HG03175 (cell line): ENCODE measurements around the gene CLPTM1L.

Experiments used
- ATAC-seq: cut with Tn5 transposase; IDR thresholded peaks from one replicate; pipeline ENCODE4 v1.9.1; 2021; ENCODE audit warnings: mild to moderate bottlenecking, moderate library complexity; ENCODE audit not compliant: unreplicated experiment

CLPTM1L gene, protein sequence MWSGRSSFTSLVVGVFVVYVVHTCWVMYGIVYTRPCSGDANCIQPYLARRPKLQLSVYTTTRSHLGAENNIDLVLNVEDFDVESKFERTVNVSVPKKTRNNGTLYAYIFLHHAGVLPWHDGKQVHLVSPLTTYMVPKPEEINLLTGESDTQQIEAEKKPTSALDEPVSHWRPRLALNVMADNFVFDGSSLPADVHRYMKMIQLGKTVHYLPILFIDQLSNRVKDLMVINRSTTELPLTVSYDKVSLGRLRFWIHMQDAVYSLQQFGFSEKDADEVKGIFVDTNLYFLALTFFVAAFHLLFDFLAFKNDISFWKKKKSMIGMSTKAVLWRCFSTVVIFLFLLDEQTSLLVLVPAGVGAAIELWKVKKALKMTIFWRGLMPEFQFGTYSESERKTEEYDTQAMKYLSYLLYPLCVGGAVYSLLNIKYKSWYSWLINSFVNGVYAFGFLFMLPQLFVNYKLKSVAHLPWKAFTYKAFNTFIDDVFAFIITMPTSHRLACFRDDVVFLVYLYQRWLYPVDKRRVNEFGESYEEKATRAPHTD

DNA sequence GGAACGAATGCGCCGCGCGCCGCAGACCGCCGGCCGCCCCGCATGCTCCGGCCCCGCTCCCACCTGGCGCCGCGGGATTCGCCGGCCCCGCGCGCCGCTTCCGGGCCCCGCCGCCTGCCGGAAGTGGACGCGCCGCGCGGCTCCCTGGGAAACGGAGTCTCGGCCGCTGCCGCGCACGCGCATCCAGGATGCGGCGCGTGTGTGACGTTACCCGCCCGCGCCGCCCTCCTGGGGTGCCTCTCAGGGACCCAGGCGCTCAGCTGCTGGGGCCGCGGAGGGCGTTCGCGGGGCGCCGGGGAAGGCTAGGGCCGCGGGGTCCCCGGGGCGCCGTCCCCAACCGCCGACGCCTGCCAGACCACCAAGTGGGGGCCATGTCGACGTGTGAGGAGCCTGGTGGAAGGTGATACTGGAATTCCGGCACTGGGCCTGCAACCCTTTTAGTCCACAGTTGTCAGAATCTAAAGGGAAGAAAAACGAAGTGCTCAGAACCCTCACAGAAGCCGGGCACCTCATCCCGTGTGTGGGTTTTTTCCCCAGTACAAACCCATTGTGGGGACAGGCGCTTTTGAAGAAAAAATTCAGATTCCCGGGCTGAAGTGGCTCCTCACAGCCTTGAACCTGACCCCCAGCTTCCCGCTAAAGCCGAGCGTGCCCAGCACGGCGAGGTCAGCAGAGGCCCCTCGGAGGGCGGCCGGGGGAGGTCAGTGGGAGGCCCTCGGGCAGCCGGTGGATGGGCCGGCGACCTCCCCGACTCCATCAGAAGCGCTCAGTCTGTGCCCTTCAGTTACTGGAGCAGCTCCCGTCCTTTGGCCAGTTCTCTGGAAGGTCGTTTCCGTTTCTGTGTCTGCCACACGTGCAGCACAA, at the start of gene CLPTM1L:
TSS of gene CLPTM1L (minus strand) at position 125 of the 864 bp plus-strand sequence. CDS start 258 bp downstream, outside the sequence.
- ATAC-seq = peak; percentile 82

DNA sequence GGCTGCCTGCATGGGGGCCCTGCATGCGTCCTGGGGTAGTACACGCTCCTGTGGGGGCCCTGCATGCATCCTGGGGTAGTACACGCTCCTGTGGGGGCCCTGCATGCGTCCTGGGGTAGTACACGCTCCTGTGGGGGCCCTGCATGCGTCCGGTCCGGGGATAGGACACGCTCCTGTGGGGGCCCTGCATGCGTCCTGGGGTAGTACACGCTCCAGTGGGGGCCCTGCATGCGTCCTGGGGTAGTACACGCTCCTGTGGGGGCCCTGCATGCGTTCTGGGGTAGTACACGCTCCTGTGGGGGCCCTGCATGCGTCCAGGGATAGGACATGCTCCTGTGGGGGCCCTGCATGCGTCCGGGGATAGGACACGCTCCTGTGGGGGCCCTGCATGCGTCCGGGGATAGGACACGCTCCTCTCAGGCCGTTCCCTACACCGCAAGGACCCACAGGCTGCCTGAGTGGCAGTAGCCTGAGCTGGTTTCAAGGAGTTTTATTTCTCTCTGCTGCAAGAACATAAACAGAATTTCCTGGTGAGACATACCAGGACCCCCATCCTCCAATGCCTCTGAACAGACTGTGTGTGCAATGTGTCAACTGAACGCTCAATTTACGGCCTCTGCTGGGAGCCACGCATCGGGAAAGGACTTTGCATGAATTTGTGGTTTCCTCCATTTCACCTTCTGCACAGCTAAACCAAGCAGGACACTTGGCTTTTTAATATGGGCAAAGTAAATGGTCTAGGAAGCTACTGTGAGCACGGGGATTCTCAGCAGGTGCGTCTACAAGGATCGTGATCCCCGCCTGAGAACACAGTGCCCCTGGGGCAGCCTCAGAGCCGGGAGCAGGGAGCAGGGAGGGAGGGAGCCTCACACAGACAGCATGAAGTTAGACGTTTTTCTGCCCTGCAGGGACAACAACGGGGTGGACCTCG, 48.9 kb upstream of the CLPTM1L start:
- no peak for ATAC-seq

DNA sequence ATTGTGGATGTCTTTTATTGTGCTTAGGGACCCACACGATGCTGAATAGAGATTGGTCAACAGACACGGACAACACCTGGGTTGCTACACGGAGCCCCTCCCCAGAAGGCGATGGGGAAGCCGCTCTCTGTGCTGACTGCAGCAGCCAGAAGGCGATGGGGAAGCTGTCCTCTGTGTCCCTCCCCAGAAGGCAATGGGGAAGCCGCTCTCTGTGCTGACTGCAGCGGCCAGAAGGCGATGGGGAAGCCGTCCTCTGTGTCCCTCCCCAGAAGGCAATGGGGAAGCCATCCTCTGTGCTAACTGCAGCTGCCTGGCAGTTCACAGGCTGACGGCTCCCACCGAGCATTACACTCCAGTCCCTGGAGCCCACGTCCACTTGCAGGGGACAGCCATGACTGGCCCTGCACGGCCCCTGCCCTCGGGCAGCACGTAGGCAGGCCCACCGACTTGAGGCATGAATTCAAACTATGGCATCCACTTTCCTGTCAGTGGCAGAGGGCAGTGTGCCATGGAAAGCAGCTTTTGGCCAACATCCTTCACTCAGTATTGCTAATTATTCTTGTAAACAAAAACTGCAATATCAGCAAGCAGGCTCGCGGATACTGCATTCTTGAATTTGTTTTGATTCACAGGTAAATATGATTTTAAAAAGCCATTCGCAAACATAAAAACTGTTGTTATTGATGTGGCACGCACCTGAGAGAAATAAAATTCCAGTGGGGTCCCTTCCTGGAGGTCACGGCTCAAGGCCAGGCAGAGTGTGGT, 48.1 kb upstream of the CLPTM1L start:
- no peak for ATAC-seq

DNA sequence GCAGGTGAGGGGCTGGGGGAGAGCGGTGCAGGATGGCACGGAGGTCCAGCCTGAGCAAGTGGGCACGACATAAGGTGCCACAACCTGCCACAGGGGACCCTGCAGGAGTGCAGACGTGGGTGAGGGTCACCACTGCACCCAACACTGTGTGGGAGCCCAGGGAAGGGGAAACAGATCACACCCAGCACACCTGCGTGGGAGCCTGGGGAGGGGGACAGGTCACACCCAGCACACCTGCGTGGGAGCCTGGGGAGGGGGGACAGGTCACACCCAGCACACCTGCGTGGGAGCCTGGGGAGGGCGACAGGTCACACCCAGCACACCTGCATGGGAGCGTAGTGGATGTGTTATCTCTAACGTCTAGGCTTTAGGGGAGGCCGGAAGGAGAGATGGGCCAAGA, 47.4 kb upstream of the CLPTM1L start:
- ATAC-seq = no peak

DNA sequence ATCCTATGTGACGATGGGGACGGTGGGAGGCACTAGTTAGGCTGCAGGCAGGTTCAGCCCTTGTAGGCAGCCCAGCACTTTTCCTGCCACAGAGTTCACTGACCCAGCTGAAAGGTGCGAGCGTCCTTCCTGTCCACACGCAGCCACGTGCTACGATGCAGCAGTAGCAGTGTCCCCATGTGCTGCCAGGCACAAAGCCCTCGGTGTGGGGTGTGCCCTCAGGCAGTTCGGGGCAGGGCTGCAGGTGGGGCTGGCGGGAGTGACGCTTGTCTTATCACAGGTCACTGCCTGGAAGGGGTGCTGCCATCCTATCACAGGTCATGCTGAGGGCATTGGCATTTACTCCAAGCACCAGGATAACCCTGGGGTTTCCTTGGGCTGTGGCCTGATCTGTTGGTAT, 46.8 kb upstream of the CLPTM1L start:
- no peak for ATAC-seq

DNA sequence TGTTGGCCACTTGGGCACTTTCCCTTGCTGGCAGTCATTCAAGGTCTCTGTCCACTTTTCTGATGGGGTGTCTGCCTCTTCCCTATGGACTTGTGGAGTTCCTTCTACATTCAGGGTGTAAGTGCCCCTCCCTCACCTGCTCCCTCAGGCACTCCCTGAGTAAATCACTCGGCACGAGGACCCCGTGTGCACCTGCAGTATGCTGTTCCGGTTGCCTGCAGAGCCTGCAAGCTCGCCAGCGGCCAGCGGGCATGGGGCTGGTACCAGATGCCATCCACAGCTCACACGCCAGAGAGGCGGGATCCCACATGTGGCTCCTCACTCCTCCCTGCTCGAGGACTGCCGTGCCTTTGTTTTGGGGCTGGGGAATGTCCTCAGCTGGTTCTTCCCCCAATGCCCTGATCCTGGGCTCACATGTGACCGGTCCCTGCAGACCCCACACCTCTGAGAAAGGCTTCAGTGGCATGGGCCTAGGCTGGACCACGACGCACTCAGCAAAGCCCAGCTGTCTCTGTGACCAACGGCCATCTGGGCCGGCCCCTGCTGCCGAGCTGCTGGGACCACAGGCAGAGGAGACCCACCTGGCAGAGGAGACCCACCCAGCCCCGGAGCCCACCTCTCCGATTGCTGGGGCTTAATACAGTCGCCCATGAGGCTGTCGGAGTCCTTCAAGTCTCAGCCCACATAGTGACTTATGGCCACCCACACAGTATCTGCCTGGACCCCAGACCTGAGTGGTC, 46.1 kb upstream of the CLPTM1L start:
- ATAC-seq = no peak

DNA sequence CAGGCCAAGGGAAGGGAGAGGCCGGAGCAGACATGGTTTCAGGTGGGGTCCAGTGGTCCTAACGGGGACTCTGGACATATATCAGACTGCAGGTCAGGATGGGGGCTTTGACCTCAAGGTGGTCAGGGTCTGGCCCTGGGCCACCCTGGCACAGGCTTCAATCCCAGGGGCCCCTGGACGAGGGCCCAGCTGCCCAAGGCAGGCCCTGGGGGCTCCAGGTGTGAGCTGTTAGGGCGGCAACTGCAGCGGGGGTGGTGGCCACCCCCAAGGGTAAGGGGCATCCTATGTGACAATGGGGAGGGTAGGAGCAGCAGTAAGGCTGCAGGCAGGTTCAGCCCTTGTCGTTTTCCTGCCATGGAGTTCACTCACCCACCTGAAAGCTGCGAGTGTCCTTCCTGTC, 45.4 kb upstream of the CLPTM1L start:
- ATAC-seq = no peak

DNA sequence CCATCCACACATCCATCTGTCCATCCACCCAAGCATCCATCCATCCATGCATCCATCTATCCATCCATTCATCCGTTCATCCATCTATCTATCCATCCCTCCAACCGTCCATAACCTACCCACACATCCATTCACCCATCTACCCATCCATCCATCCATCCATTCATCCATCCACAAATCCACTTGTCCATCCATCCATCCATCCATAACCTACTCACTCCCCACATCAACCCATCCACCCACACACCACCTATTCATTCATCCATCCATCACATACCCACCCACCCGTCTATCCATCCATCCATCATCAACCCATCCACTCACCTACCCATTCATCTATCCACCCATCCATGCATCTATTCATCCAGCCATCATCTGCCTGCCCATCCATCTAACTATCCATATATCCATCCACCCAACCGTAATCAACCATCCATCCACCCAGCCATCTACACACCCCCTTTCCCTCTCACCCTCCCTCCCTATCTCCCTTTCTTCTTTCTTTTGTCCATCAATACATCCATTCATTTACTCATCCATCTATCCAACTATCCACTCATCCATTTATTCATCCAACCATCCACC, 43.6 kb upstream of the CLPTM1L start:
- ATAC-seq = no peak

DNA sequence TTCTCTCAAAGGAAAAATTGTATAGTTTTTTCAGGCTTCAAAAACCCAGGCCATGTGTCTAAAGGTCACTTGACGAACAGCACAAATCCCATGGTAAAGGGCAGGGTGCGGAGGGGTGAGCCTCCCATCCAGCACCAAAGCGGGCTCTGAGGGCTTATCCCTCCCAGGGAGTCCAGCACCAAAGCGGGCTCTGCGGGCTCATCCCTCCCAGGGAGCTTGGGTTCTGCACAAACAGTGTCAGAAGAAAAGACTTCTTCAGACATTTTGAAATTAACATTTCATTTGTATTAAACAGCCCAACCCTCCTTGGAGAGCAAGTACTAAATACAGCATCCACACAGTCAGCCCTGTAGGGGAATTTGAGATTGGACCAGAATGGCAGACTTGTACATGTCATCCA, 43.0 kb upstream of the CLPTM1L start:
- ATAC-seq = no peak

DNA sequence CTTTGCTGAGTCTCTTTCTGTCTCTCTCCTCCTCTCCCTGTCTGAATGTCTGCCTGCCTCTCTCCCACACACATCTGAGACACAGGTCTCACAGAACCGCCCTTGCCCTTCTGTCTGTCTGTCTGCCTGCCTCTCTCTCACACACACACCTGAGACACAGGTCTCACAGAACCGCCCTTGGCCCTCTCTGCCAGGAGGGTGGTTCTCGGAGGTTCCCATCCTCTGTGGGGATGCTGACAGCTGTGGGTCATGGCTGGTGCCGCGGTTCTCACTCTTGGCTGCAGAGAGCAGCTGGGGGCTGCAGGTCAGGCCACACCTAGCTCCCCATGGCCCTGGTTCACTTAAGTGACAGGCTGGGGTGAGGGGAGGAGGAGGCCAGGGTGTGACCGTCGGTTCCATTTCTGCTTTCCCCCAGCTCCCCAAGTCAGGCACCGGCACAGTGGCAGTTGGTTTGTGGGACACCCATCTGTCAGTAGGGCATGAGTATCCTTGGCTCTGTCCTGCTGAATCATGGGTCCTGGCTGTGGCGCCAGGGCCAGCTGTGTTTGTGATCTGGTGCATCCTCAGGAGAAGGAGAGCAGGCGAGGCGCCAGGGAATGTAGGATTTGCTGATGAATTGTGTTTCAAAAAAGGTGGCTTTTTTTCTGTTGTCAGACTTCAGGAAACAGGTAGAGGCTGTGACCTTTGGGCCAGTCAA, 42.3 kb upstream of the CLPTM1L start:
- ATAC-seq = no peak

DNA sequence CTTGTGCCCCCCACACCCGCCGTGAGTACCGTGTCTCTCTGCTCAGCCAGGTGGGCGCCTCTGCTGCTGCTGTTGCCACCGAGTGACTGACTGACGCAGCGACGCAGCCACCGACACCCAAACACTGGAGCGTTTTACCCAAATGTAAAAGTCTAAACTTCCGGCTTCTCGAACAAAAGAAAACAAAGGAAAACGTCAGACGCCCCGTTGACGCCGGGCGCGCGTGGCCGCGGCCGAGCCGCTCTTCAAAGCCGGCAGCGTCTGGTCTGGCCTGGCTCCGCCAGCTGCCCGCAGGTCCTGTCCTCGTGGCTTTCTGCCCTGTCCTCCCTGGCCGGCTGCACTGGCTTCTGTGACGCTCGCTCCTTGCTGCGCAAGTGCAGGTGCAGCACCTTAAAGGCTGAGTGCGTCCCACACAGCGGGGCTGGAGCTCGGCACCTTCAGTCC, 41.4 kb upstream of the CLPTM1L start:
- ATAC-seq = peak; percentile 48

DNA sequence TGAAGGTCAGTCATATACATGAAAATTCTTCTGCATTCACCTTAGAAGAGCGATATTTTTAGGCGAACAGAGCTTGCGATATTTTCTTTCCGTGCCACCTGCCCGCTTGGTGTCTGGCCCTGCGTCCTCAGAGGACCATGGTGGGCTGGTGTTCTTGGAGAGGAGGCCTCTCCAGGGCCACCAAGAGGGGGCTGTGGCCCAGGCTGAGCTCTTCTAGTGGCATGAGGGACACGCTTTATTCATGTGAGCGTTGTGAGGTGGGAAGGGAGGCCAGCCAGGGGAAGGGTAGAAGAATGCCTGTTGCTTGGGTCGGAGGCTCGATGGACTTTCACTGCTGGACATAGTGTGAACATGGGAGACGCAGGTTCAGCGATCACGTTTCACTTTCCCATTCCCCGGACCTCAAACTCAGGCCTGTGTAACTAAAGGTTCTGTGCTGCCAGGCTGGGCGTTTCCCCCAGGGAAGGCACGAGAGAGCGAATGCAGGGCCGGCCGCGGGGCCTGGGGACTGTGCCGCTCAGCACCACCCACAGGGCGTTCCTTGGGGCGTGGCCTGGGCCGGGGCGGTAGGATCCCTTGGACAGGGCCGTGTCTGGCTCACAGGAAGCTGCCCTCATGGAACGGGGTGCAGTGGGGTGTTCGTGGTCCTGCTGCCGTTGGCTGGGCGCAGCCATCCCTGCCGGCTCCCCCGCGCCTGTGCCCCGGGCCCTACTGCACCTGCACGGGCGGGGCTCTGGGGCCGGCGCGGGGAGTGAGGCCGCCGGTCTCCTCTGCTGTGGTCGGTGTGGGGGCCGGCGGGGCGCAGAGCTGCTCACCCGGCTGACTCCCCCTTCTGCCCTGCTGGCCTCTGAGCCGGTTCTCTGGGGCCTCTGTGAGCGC, 40.7 kb upstream of the CLPTM1L start:
- ATAC-seq = peak; percentile 92

DNA sequence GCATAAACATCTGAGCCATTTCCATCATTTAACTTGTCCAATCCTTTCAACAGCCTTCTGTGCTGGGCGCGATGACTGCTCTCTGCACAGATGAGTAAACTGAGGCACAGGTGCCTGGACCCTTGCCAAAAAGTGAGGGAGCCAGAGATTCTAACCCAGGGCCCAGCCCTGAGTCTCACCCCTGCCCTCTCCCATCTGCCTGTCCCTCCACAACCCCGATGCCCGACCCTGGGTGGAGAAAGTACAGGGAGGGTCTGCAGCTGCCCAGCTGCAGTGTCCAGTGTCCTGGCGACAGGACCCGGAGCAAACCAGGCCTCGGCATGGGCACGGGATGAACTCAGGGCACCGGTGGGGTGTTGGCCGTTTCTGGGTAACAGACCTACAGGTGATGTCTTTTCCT, 39.6 kb upstream of the CLPTM1L start:
- ATAC-seq = no peak

DNA sequence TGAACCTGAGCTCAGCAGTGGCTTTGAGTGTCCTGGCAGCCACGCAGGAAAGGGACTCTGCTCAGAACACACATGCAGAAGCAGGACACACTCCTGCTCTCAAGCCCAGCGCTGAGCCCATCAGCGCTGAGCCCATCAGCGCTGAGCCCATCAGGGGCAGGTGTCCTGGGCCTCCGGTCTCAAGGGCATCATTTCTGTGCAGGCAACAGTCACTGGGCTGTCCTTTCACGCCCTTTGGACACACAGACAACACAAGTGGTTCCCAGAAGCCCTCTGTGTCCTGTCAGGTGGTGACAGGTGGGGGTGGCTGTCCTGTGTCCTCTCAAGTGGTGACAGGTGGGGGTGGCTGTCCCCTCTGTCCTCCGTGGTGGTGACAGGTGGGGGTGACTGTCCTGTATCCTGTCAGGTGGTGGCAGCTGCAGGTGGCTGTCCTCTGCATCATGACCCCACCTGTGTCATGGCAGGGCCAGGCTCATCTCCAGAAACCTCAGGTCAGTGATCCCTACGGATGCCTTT, 39.0 kb upstream of the CLPTM1L start:
- ATAC-seq = no peak

DNA sequence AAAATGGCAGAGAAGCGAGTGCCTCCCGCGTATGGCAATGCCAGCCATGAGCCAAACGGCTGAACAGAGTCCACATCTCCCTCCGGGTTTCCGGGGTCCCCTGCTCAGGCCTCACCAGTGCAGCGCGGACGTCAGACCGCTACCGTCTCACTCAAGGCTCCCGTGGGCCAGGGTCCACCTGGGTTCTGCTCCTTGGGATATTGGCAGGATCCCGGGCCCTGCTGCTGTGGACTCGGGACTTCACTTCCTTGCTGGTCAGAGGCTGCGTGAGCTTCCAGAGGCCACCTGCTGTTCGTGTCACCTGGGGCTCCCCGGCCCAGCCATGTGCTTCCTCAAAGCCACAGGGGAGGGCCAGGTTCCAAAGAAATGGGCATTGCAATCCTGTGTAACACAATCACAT, 38.4 kb upstream of the CLPTM1L start:
- no peak for ATAC-seq

DNA sequence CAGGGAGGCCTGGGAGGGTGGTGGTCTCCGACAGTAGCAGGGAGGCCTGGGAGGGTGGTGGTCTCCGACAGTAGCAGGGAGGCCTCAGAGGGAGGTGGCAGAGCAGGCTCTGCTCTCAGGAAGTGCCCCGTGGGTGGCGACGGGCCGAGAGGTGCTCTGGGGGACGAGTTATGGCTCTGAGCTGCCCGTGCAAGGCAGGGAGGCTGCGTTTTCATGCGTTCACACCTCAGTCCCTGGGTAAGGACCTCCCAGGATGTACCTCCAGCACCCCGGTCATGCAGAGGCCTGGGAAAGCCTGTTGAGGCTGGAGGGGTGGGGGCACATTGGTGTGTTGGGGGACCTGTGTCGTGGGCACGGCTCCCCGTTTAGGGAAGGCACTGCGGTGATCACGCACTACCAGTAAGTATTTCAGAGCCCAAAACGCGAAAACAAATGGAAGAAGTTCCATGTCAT, 37.4 kb upstream of the CLPTM1L start:
- ATAC-seq = no peak
